ENCODE data around the gene LTO1. TPM values are rescaled to one million over a fixed set of nuclear protein-coding genes. Genes with fewer than 3 reads are reported as not detected.

LTO1 gene
- total and polyA plus RNA-seq, 2 experiments from 2014 or later: 20.1 to 23.3 TPM

- Histone ChIP-seq H3K27me3 (ENCODE audit: insufficient read depth) (no peaks in the 10 kb centered on the region), H3K79me2 (replicated peaks; ENCODE audit: insufficient read depth) (peaks cover 5% of the 10 kb centered on the region; the same call in 1 of the 2 replicates), H2AFZ (no peak overlapping the region; the same call in 1 of the 2 replicates), H3K27ac (ENCODE audit: low read depth) (no peak overlapping the region), H3K36me3 (ENCODE audit: insufficient read depth) (peaks cover 18% of the 10 kb centered on the region), H3K4me1 (ENCODE audit: insufficient read depth) (peaks cover 8% of the 10 kb centered on the region), H3K4me3 (no peak overlapping the region), H3K4me2 (no peak overlapping the region), H4K20me1 (replicated peaks; ENCODE audit: insufficient read depth) (peaks cover 7% of the 10 kb centered on the region), H3K9me2 (ENCODE audit: insufficient read depth) (no peaks in the 10 kb centered on the region), H3F3A (replicated peaks; ENCODE audit: low read depth) (0 out of 2 replicates have a peak, but pooled peaks cover 18% of the 10 kb centered on the region)
- no peak for TF ChIP-seq POLR2AphosphoS5 (IDR thresholded peaks at IDR 0.05; ENCODE audit: low read depth)
- no peak for TF ChIP-seq EZH2 (IDR thresholded peaks at IDR 0.05; ENCODE audit: low read depth, unreplicated experiment)
- no peak for TF ChIP-seq ZNF331 (CRISPR knock-in tag; IDR thresholded peaks at IDR 0.05; ENCODE audit: low read depth)
- no peak for TF ChIP-seq NANOG (IDR thresholded peaks at IDR 0.05; ENCODE audit: borderline replicate concordance)
- TF ChIP-seq EZH2phosphoT487 (IDR thresholded peaks at IDR 0.05; ENCODE audit: unreplicated experiment): no peak
- TF ChIP-seq ZNF114 (CRISPR knock-in tag; IDR thresholded peaks at IDR 0.05): no peak
- TF ChIP-seq CTCF (conservative IDR thresholded peaks at IDR 0.05; ENCODE audit: low read depth in 2 of 2): no peak
- no peak for TF ChIP-seq JUNB (IDR thresholded peaks at IDR 0.05; ENCODE audit: unreplicated experiment)
- H3K9me3 Mint-ChIP-seq: no peaks in the 10 kb centered on the region
- no peak overlapping the region for H3K27ac Mint-ChIP-seq
- DNase-seq (ENCODE audit: low spot score) (no peak), ATAC-seq (no peak)
- H3K36me3 Mint-ChIP-seq (ENCODE audit: low read depth): peaks cover 24% of the 10 kb centered on the region
- no peak overlapping the region for H3K4me3 Mint-ChIP-seq
- peaks cover 5% of the 10 kb centered on the region for H3K27me3 Mint-ChIP-seq (ENCODE audit: insufficient read depth, low read depth, poor library complexity)
- peaks cover 33% of the 10 kb centered on the region for H3K4me1 Mint-ChIP-seq
Measured at GRCh38 chr11:69694781-69695180, 19.6 kb upstream of the LTO1 start.

GRCh38 chr11:69692422-69692821, 17.3 kb upstream of the LTO1 start:
- Histone ChIP-seq H3F3A (replicated peaks; ENCODE audit: low read depth) (0 out of 2 replicates have a peak, but pooled peaks cover 7% of the 10 kb centered on the region), H3K27me3 (ENCODE audit: insufficient read depth) (no peaks in the 10 kb centered on the region), H3K4me2 (no peak overlapping the region), H3K4me3 (no peak overlapping the region), H2AFZ (no peak overlapping the region), H3K9me2 (ENCODE audit: insufficient read depth) (no peaks in the 10 kb centered on the region), H3K36me3 (ENCODE audit: insufficient read depth) (no peaks in the 10 kb centered on the region), H4K20me1 (replicated peaks; ENCODE audit: insufficient read depth) (no peaks in the 10 kb centered on the region; the same call in 1 of the 2 replicates), H3K4me1 (ENCODE audit: insufficient read depth) (peaks cover 10% of the 10 kb centered on the region), H3K27ac (ENCODE audit: low read depth) (no peak overlapping the region), H3K79me2 (replicated peaks; ENCODE audit: insufficient read depth) (no peaks in the 10 kb centered on the region)
- Mint-ChIP-seq H3K9me3 (no peaks in the 10 kb centered on the region), H3K36me3 (ENCODE audit: low read depth) (peaks cover 3% of the 10 kb centered on the region; the same call in 2 of the 3 replicates), H3K27ac (no peak overlapping the region; the same call in 1 of the 2 replicates), H3K4me1 (peaks cover 22% of the 10 kb centered on the region), H3K4me3 (no peak overlapping the region), H3K27me3 (ENCODE audit: insufficient read depth, low read depth, poor library complexity) (peaks cover 5% of the 10 kb centered on the region)
- ATAC-seq: no peak
- no peak for DNase-seq (ENCODE audit: low spot score)
- TF ChIP-seq EZH2 (IDR thresholded peaks at IDR 0.05; ENCODE audit: low read depth, unreplicated experiment) (no peak), CREB1 (CRISPR knock-in tag; IDR thresholded peaks at IDR 0.05; ENCODE audit: low read depth) (no peak), ZNF462 (CRISPR knock-in tag; IDR thresholded peaks at IDR 0.05) (no peak), ZNF114 (CRISPR knock-in tag; IDR thresholded peaks at IDR 0.05) (no peak), JUNB (IDR thresholded peaks at IDR 0.05; ENCODE audit: unreplicated experiment) (no peak), EZH2phosphoT487 (IDR thresholded peaks at IDR 0.05; ENCODE audit: unreplicated experiment) (no peak), POLR2AphosphoS5 (IDR thresholded peaks at IDR 0.05; ENCODE audit: low read depth) (no peak), ETS1 (IDR thresholded peaks at IDR 0.05) (no peak)

Data from GM23338 (cell line).